Activated gamma-delta T cell treated with anti-CD3 and anti-CD28 coated beads, Interleukin-2, amount 50 U/mL, for 16 hours (primary cell): ENCODE data around the gene PRIMA1.

Experiments used
- DNase-seq: peaks from one replicate; pipeline ENCODE4 v3.0.0-alpha.2; 2020; ENCODE audit warnings: low read depth

PRIMA1 gene

DNA sequence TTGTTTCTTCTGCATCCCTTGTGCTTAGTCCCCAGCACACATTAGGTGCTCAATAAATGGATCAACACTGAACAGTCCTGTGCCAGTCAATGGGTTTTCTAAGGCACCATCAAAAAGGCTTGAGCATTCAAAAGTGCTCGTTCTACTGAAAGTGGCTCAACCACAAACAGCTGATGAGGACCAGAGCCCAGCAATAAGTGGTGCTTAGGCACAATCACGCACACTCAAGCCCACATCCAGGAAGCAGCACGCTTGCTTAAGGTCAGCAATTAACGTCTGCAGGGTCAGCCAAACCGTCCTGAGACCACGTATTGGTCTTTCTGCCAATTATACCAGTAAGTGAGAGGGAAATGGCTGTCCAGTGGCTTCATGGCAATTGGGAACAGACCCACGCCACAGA is 56.5 kb downstream of the PRIMA1 start:
- DNase-seq, result no peak

DNA sequence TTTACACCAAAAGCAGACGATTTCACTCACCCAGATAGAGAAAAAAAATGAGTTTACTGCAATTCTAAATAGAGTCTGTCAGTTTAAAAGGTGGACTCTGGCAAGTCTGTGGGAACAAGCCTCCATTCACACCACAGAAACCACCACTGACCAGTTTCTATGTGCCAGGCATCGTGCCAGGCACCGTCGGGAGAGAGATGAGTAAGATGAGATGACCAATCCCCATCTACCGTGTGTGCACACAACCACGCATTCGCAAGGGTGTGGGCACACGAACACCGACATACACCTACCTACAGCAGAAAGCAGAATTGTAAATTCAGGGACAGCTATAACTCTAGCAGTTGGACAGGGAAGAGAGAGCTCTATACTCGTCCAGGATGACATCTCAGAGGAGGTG is 58.3 kb downstream of the PRIMA1 start:
- no peak for DNase-seq

DNA sequence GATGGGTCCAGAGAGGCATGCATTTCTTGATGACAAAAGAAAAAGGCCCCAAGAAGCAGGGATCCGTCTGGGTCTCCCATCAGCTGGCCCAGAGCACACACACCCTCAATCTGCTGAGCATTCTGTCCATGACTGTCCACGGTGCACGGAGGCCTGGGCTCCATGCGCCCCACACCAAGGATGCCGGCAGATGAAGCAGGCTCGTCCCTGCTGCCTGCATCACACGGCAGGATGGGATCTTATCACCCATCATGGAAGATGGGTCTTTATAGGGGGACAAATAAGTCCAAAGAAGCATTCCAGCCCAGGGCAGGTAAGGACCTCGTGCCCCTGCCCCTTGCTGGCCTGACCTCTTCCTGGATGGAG is 59.7 kb downstream of the PRIMA1 start:
- no peak for DNase-seq

DNA sequence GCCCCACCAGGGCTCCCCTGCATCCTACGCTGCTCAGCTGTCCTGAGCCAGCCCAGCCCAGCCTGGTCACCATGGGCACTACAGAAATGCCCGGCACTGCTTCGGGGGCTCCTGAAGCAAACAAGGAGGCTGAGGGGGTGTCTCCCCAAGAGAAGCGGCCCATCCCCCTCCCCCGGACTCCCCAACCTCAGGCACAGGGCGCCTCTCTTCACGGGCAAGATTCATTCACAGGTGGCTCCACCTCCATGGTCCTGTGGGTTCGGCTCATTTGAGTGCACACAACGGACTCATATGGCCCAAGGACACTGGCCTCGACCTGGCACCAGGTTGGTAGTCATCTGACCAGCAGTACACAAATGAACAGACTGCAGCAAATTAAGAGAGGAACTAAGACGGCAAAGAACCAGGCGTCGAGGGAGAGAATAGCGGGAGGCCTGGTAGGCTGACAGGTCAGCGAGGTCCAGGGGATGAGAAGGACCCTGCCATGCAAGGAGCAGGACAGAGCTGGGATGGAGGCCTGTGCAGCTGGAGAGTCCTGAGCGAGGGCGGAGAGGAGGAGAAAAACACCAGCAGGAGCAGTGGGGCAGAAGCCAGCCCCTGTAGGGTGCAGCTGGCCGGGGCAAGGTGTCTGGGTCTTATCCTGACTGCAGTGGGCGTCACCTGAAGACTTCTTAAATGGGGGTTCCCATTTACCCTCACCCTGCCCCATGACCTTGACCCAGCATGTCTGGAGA is 60.2 kb downstream of the PRIMA1 start:
- no peak for DNase-seq

DNA sequence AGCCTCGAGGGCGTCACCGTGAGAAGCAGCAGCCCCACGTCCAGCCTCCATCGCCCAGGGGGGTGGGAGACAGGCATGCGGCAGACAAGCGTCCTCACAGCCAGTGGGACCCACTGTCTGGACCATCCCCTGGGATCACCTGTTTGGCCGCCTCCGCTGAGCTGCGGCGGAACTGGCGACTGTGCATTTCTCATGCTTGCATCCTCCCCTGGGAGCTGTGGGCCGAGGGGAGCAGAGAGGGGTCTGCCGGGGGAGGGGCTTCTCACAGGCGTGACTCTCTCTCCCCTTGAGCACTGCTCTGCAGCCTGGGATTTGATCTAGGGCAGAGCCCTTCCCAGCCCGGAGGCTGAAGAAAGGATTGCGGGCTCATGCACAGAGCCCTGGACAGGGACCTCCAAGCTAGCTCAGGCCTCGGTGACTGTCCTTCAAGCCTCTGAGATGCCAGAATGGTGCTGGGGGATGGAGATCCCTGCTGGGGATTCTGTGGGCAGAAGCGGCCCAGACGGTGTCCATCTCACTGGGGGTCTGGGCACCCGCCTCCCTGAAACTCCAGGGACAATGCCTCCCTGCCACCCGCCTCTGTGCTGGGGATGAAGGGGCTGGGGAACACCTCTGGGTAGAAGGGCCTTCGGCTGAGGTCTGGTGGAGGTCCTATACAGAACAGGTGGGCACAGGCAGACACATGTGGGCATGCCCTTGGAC is 61.1 kb downstream of the PRIMA1 start:
- no peak for DNase-seq

DNA sequence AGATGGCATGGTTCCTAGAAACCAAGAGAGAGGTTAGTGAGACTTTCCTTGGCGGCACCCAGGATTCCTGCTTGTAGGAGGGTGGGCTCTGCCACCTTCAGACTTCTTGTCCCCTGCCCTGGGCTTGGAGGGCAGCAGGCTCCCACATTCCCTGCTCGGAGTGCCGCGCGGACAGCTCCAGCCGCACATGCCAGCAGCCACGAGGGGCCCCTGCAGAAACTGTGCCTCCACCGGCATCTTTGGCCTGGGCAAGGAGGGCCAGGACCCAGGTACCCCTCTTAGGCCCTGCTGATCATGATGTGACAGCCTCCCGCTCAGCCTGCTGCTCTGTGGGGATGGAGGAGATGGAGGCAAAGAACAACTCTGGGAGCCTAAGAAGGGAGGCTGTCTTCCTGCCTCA is 62.3 kb downstream of the PRIMA1 start:
- no peak for DNase-seq

DNA sequence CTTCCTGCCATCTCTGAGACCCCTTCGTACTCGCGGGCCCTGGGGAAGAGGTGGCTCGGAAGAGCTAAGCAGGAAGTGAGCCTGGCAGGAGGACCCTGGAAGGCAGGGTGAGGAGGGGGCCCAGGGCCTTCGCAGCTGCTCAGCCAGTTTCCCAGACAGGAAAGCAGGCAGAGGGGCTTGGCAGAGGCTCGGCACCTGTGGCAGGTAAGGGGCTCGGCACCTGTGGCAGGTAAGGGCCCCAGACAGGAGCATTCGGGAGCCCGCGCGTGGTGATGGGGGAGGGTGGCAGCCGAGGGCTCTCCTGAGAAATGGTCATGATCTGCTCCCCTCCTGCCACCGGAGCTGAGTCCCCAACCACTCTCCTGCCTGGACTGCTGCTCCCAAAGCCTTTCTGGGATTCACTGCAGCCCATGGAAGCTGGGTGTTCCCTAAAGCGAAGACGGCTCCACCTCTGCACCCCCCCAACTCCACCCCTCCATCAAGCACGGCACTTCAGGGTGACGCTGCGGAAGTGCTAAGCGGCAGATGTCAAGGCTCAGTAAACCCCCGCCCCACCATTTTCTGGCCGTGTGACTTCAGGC is 63.2 kb downstream of the PRIMA1 start:
- no peak for DNase-seq

DNA sequence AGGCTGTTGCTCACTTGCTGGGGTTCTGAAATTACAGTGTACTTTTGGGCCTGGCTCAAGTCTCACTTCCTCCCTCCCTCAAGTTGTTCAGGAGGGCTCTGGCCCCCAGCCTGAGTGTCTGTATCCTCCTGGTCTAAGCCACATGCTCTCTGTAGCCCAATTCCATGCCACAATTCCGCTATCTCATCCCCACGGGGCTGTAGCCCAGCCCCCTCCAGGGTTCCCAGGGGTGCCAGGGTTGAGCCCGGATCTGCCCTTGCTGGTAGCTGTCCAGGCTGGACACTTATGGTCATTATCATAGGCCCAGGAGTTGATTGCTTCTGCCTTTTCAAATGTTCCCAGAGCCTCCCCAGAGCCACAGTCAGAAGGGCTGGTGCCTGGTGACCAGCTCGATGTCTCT is 65.3 kb downstream of the PRIMA1 start:
- no peak for DNase-seq

DNA sequence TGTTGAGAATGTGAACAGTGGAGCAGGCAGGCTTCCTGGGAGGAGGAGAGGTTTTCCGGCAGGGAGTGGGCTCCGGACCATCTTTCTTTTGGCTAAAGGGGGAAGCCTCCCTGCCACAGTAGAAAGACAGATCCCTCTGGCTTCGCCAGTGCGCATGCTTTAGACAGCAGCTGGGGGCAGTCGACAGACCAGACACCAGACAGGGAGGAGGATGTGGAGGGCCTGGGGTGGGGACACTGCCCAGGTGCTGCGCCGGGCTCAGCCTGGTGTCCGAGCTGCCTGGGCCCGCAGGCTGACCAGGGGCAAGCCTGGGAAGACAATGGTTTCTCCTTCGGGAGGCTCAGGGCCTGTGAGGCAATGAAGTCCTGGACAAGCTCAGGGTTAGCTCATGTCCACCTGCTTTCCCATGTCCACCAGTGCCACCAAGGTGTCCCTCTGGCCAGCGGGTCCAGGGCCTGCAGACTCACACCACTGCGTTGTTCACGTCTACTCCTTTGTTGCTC is 67.3 kb downstream of the PRIMA1 start:
- DNase-seq, result no peak

DNA sequence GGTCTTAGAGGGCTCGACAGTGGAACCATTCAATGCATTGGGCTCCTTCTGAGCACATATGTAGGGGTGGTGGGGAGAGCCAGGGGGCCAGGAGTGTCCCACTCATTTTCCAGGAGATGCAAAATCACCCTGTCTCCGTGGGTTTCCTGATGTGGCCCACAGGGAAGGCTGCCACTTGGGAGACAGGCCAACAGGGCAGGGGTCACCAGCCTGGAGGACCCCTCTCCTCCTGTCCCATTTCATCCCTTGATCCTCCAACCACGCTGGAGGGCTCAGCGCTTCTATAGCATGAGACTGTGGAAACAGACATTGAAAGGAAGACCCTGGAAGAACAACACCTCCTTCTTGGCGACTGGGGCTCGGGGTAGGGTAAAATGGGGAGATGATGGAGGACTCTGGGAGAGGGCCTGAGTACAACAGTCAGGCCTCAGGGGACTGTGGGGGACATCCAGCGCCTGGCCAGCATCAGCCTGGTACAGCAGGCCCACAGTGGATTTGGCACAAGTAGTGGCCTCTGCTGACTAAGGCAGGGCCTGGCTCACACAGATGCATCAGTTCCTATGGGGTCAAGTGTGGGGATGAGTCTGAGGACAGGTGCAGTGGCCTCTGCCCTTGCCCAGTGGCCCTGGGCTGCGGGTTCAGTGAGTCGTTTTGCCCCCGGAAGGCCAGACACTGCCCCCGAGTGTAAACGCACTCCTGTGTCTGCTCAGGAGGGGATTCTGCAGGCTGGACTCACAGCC is 68.0 kb downstream of the PRIMA1 start:
- no peak for DNase-seq

DNA sequence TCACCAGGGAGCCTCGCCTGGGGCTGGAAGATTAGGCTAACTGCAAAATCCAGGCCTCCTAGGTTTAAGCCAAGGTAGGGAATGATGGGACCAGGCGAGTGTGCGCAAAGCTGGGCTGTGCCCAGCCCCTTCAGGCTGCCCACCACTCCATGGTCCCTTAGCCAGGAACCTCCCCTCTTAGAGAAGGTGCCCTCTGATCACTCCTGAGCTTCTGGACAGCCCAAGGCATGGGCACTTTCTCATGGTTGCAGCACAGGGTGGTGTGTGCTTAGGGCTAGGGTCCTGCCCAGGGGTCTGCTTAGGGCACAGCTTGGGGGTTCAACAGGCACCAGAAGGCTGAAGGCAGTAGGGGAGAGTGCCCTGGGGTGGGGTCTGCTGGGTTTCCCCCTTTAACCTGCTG is 69.0 kb downstream of the PRIMA1 start:
- DNase-seq, result no peak

DNA sequence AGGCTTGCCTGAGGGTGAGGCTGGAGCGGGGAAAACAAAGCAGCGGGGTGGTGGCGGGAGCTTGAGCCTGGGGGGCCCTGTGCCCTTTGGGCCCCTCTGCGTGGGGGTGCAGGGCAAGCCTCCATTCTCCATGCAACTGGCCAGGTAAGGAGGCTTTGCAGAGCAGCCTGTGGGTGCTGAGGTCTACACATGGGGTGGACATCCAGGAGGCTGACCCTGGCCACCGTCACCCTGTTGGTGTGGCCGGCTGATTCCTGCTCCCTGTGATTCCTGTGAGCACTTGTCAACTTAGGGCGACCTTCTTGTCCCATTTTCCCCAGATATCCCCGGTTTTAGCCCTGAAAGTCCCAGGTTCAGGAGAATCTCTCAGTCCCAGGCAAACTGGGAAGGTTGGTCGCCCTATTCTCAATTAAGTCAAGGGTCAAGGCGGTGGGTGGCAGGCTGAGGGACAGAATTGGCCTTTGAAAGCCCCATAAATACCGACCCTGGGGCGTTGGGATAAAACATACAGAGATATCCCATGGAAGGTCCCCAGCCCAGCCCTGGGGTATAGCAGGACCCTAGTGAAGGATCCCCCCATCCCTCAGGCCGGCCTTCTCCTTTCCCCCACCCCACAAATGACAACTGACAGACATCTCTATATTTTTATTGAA is 70.5 kb downstream of the PRIMA1 start:
- no peak for DNase-seq

DNA sequence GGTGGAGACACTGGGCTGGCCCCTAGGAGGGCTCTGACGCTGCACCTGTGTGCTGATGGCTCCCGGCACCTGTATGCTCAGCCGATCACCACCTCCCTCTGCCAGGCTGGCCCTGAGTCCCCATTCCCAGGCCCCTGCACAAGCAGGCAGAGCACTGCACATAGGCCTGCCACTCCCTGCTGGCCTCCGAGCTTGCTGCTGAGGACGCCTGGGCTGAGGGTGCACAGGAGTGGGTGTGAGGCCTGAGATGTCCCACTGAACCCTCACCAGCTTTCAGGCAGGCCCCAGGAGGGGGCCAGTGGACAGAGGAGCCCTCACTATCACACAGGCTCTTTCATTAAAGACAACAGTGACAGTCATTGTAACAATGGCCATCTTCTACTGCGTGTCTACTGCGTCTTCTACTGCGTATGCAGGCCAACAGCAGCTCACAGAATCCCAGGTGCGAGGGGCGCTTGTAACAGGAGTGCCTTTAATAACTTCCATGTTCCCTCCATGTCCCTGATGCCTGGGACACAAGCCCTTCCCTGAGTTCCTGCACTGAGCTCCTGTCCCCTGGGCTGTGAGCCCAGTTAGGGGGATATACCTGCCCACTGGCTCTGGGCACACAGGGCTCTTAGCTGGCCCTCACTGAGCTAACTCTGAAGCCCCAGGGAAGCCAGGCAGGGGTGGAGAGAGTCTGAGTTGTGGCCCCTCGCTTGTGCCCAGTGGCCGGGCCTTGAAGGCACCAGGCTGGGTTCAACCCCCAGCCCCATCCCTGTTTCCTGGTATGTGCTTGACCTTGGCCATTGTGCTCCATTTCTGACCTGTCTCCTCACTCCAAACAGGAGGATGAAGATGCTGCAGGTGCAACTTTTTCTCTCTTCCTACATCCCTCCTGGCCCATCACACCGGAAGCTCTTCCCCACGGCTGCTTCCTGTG is 71.3 kb downstream of the PRIMA1 start:
- no peak for DNase-seq

DNA sequence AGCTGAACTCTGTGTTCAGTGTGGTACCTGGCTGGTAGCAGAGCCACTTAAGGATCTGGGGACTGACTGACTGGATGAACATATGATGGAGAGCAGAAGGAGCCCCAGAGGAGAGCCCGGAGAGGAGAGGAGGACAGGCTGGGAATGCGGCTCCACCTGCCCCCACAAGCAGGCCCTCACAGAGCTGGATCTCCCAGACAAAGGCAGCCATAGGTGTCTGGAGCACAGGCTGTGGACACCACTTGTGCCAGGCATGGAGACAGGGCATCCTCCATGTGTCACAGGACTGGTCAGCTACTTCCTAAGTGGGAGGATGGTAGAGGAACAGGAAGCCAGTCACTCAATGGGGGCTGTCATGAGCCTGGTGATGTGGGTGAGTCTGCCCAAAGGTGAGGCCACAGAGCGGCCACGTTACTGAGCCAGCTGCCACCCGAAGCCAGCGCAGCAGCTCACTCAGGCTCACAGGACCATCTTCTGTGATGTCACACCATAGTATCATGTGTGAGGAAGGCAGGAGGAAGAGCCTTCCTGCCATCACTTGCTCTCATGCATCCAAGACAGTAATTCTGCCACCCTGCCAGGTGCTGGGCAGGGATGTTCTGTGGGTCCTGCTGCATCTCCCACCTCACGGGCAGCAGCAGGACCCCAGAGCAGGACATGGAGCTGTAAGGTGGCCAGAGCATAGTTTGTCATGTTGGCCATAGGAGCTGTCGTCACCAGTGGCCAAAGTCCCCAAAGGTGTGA is 72.1 kb downstream of the PRIMA1 start:
- DNase-seq, result no peak

DNA sequence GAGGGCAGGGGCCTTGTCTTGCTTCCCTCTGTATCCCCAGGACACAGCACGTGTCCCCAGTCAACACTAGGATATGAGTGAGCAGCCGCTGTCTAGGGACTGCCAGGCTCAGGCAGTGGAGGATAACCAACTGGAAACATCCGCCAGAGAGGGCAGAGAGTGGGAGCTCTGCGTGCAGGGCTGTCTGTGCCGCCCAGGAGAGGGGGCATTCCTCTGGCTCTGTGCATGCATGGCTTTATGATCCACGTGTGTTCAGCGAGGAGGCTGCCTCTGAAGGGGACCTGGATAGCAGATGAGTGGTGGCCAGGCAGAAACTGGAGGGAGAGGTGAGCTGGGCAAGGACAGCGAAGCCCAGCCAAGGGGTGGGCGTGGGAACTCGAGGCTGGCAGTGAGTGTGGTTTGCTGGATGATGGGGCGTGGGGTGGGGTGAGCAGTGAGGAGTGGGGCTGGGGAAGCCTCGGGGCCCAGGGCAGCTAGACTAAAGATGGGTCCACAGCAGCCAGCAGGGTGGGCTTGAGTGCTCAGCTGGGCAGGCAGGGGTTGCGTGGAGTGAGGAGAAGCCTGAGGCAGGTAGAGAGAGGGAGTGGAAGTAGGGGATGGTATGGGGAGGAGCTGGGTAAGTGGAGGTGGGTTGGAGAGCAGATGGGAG is 72.9 kb downstream of the PRIMA1 start:
- no peak for DNase-seq

DNA sequence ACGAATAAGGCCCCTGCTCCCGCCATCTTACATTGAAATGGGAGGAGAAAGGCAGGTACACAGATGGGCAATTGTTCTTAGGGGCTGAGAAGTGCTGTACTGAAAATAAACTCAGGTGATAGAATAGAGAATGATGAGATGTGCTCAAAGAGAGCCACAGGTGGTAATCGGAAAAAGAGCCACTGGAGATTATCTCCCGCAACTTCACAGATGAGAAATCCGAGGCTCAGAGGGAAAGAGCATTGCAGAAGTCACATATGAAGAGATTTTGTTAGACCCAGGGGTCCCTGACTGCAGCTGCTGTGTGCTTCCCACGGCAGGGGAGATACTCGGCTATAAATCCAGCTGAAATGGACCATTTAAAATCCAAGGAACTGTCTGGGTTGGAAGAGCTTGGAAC is 73.7 kb downstream of the PRIMA1 start:
- no peak for DNase-seq

DNA sequence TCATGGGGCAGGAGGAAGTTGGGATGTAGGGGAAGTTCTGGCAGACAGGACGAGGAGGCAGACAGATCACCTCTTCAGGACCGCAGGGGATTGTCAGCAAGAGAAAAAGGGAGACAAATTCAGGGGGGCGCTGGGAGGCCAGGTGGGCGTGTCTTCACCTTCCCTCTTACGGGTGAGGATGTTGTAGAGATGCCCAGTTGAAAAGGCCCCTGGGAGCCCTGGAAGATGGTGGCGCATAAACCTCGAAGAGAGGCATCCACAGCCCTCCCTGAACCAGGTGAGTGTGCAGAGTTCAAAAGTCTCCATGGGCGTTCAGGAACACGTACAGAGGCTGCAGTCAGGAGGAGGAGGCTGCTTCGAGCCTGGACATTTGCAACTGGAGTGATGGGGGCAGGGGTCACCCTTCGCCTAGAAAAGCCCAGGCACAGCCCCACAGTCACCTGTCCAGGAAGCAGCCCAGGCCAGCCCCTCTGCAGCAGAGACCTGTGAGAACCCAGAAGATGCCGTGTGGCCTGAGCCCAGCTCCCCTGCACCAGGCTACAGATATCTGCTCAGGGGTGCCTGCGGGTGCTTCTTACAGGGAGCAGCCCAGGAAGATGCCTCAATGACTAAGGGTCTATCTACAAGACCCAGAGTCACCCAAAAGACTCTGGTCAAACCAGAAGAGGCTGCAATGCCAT is 74.4 kb downstream of the PRIMA1 start:
- no peak for DNase-seq

DNA sequence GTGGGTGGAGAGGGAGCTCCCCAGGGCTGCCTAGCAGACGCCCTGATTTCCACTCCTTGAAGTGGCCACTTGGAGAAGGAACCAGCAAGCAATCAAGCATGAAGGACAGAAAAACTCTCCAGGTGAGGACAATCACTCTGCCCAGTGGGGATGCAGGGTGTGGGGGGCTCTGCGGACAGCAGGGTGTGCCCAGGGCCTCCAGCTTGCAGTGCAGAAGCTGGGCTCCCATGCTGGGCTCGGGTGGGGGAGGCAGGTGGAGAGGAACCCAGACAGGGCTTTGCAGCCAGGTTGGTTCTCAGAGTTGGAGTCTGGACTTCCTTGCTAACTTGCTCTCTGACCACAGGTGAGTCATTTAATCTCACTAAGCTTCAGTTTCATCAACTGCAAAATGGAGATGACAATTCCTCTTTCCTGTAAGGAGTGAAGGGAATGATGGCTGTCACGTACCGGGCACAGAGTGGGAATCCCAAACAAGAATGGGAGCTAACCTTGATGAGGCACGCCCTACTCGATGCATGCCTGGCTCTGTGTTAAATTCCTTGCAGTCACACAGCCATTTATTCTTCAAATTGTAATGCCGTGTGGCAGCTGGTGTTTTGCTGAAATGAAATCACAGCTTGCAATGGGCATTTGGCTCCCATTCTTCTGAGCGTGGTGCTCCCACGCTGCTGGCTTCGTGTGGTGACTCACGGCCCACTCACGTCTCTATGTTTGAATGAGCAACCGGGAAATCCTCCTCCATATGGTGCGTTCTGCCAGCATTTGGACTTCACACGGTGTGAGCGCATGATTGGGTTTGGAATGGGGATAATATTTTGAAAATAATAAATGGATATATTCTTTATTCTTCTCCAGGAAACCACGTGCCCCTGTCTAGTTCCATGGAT is 75.2 kb downstream of the PRIMA1 start:
- no peak for DNase-seq
